ENCODE measurements around the gene ZNF497.
"Not testable (repeated sequence)": the region's sequence is repeated elsewhere in the genome, so short reads cannot be mapped to it uniquely, and the experiment has no call there.

The ZNF497 gene

DNA sequence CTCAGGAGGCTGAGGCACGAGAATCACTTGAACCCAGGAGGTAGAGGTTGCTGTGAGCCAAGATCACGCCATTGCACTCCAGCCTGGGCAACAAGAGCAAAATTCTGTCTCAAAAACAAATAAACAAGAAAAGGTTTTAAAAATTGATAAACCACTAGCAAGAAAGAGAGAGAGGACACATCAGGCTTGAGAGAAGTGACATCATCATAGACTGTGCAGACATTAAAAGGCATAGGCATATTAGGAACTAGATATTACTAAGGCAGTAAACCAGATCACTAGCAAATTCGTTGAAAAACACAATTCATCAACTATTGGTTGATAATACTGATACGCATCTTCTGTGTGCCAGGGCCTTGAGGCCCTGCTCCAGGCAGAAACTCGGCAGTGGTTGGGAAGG lies 17.0 kb downstream of the ZNF497 start:
- no peak for DNase-seq

- DNase-seq: no peak
Measured at GRCh38 chr19:58338825-58339558, 23.6 kb downstream of the ZNF497 start.

- DNase-seq: no peak
Measured at GRCh38 chr19:58338336-58338735, 24.2 kb downstream of the ZNF497 start.

DNA sequence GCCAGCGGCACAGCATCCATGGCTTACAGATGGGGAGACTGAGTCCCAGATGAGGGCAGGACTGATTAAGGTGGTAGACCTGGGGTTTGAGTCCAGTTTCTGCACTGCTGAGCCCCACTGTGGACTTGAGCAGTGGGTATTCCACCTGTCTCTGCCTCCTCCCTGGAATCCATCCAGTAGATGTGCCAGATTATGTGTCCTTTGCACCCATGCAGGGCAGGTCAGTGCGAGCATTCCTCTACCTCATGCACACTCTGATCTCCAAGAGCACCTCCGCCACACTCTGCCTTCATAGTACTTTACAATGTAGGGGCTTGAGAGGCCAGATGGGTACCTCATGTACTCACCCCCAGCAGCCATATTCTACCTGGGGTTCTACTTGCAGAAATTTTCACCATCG lies 25.7 kb downstream of the ZNF497 start:
- DNase-seq: no peak

DNA sequence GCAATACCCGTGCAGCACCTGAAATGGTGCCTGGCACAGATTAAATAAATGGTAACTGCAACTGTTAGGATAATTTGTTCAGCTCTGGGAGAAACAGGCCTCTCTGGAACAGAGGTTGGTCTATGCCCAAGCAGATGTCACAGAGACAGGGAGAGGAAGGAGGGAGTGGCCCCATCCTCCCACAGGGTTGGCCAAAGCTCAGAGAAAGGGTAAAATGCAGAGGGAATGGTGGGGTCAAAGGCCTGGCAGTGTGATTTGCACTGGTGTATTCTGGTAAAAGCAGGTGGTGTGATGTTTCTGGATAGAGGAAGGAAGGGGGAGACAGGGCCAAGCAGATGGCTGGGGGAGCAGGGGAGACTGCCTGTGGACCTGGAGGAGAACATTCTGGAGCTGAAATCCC lies 26.3 kb downstream of the ZNF497 start:
- no peak for DNase-seq

GRCh38 chr19:58335630-58336029 lies 26.9 kb downstream of the ZNF497 start:
- no peak for DNase-seq

DNA sequence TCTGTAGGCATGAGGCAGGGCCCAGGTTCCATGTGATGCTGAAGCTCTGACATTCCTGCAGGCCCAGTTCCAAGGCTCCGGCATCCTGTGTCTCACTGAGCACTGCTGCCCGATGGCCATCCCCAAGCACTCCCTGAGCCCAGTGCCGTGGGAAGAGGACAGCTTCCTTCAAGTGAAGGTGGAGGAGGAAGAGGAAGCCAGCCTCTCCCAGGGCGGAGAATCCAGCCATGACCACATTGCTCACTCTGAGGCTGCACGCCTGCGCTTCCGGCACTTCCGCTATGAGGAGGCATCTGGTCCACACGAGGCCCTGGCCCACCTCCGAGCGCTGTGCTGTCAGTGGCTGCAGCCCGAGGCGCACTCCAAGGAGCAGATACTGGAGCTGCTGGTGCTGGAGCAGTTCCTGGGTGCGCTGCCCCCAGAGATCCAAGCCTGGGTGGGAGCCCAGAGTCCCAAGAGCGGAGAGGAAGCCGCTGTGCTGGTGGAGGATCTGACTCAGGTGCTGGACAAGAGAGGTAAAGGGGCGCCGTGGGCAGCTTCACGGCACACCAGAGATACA lies 27.8 kb downstream of the ZNF497 start:
- no peak for DNase-seq

DNA sequence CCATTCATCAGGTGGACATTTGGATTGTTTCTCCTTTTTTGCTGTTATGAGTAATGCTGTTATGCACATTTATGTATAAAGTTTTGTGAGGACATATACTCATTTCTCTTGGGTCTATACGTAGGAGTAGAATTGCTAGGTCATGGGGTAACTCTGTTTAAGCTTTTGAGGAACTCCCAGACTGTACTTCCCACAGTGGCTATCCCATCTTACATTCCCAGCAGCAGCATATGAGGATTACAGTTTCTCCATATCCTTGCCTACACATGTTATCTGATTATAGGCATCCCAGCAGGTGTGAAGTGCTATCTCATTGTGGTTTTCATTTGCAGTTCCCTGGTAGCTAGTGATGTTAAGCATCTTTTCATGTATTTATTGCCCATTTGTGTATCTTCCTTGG lies 29.9 kb downstream of the ZNF497 start:
- no peak for DNase-seq

GRCh38 chr19:58330458-58330857 lies 32.1 kb downstream of the ZNF497 start:
- DNase-seq: no peak

- DNase-seq: no peak
Measured at GRCh38 chr19:58328999-58329398, 33.6 kb downstream of the ZNF497 start.

DNA sequence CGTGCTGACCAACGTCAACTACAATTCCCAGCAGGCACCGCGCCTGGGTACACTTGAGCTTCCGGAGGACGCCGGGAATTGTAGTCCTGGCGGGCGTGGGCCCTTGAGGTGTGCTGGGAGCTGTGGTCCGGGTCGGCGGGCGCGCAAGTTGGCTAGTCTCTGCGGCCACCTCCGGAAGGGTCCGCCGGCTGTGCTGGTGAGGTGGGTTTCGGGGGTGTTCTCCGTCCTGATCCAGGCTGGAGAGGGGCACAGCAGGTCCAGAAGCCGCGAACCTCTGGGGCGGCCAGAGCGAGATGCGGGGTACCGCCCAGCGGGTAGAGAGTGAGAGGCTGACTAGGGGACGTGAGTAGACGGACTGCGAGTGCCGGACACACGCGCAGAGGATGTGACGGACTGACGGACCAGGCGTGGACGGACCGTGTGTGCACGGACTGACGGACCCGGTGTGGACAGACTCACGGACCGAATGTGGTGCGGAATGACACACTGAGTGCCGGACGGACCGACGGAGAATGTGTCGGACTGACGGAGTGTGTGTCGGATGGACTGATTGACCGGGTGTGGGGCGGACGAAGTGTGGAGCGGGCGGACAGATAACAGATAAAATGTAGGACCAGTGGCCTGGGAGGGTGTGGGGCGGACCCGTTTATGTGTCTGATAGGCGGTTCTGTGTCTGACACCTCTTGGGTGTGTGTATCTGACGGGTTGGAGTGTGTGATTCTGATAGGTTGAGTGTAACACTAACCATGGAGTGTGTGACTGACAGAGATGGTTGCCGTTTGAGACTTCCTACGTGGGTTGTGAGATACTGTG lies 35.4 kb downstream of the ZNF497 start, which contains the start of gene ZSCAN22:
ZSCAN22 (plus strand) TSS at position 81 of the 813 bp plus-strand sequence. CDS start 7,809 bp downstream, outside the sequence.
- DNase-seq: peak; percentile 89

- DNase-seq: no peak
Measured at GRCh38 chr19:58326501-58326913, 36.0 kb downstream of the ZNF497 start.

- DNase-seq: no peak
Measured at GRCh38 chr19:58325311-58326022, 37.1 kb downstream of the ZNF497 start.

- no peak for DNase-seq
Measured at GRCh38 chr19:58319241-58319640, 43.3 kb downstream of the ZNF497 start.

DNA sequence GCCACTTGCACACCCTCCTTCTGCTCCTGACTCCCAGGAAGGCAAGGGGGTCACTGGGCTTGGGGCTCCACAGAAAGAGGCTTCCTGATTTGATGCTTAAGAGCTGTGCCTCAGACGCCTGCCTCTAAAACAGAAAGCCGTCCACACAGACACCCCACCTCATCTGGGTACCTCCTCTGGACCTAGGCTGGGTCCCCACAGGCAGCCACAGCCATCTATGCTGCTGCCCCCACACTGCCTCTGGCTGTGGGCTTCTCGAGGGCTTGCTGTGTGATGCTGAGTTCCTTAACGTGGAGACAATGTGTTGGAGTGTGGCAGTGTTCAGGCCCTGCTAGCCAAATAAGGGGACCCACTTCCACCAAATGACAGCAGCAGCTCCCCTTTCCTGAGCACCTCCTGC lies 44.3 kb downstream of the ZNF497 start:
- DNase-seq: no peak

- DNase-seq: no peak
Measured at GRCh38 chr19:58317476-58318072, 45.0 kb downstream of the ZNF497 start.

DNA sequence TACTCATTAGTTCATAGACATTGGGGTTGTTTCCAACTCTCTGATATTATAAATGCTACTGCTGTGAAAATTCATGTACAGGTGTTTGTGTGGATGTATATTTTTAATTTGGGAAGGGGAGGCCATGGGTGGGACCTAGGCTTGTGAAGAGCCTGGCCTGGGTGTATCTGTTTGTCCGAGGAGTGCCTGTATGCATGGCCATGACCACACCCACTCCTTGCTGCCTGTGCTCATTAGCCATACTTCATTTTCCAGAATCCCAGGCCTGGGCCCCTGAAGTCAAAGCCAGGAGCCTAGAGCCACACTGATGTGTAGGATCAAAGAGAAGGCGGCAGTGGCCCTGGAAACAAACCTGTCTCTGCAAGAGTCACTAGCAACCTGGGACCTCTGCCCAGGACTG lies 47.0 kb downstream of the ZNF497 start:
- DNase-seq: no peak

- no peak for DNase-seq
Measured at GRCh38 chr19:58311345-58311865, 51.1 kb downstream of the ZNF497 start.

- DNase-seq: not testable (repeated sequence)
Measured at GRCh38 chr19:58310685-58311084, 51.9 kb downstream of the ZNF497 start.

- no peak for DNase-seq
Measured at GRCh38 chr19:58307736-58308135, 54.8 kb downstream of the ZNF497 start.

DNA sequence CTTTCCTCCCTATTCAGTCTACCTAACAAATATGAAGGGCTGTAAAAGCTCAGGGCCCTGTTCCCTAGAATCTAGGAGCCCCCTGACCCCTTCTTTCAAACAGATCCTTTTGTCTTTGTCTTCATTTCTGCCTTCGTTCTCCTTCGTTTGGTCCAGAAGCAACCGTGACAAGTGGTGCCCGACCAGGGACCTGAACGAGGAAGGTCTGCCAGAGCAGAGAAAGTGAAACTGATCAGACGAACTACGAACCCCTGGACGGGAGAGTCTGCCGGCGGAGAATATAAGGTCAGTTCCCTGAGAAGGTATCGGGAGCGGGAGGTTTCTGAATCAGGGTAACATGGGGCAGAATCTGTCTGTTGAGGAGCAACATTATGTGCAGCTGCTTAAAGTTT lies 56.6 kb downstream of the ZNF497 start:
- no peak for DNase-seq
